Cardiac septum (tissue), 1 donor: ENCODE measurements around the gene HMX2. TPM values are rescaled to one million over a fixed set of nuclear protein-coding genes. Genes with fewer than 3 reads are reported as not detected.

ENCODE experiments used
- DNase-seq: peaks from one replicate; pipeline ENCODE4 v3.0.0-alpha.2; 2020; ENCODE audit warnings: low spot score
- intact Hi-C: fragments of 100-400 bp; cut with DNase I; formaldehyde crosslinking; loops from one replicate; pipeline ENCODE4 v1.14.0; 2022
- long read RNA-seq: library from polyadenylated mRNA; unstranded; transcript quantifications from one replicate; pipeline ENCODE4 v2.0.0, GENCODE V29; 2021
- total RNA-seq: library from RNA; stranded (reverse); fragmentation: NEBNext Ultra II Directional; extraction: Animal tissue kit (Norgen Biotek cat#: 25700); gene quantifications from one replicate; pipeline ENCODE4 v1.2.1, GENCODE V29; 2021
- donor health status: DM: no; HTN: no; CAD: no.

The HMX2 gene, protein sequence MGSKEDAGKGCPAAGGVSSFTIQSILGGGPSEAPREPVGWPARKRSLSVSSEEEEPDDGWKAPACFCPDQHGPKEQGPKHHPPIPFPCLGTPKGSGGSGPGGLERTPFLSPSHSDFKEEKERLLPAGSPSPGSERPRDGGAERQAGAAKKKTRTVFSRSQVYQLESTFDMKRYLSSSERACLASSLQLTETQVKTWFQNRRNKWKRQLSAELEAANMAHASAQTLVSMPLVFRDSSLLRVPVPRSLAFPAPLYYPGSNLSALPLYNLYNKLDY
- not detected for total RNA-seq
- long read RNA-seq: 0 reads

DNA sequence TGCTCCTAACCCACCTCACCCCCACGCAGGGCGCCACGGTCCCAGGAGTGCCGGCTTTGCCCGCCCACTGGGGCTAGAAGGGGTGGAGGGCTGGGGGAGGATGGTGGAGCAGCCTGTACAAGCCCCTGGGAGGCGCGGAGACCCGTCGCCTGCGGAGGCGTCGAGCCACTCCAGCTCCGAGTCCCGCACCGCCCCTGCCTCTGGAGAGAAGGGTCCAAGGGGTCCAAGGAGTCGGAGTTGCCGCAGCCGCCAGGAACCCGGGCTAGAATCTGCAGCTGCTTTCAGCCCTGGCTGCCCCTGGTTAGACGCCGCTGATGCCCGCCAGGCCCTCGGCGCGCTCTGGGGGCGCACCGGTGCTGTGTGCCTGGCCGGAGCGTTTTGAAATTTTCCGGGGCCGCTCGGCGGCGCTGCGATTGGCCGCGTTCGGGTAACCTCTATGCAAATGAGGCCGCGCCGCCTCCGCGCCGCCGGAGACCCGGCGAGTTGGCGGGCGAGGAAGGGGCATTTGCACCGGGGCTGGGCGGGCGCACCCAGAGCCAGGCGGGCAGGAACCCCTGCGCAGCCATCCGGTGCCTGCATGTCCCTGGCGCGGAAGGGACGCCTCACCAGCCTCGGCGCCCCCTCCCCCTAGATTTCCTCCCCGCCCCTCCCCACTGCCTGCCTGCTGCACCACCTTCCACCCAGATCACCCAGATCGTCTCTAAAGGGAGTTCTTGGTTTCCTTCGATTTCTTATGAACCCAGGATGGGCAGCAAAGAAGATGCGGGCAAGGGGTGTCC, at the start of gene HMX2:
TSS of gene HMX2 (plus strand) at position 502 of the 779 bp plus-strand sequence. CDS start at position 745, 243 bp downstream.
- DNase-seq: no peak
- intact Hi-C loops: no loop called here

DNA sequence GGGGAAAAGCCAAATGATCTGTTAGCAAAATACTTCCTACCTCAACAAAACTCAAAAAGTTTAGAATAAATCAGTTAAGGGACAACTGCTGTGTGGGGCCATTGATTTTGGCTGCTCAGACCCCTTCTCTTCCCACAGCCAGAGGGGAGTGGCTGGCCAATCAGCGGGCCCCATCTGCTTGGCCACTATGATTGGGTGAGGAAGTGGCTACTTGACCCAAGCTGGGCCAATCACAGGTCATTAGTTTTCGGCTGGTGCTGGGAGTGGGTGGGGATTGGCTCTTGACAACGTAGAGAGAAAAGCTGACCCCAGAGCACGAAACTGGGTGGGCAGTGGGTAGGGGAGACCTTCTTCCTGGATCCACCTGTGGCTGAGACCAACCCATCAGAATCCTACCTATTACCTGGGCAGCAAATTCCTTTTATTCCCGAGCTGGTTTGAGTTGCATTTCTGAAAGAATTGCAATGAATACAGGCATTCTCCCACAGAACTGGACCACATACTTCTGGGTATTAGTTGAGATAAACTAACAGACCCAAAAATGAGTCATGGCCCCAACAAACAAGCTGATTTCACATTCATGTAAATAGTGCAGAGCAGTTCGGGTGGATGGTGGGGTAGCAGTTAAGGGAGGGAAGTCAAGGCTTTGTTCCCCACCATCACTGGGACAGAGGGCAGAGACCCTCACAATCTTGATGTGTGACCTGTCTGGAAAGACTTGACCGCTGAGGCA, 47.7 kb upstream of the HMX2 start:
- intact Hi-C loops: no loop called here
- DNase-seq: no peak

DNA sequence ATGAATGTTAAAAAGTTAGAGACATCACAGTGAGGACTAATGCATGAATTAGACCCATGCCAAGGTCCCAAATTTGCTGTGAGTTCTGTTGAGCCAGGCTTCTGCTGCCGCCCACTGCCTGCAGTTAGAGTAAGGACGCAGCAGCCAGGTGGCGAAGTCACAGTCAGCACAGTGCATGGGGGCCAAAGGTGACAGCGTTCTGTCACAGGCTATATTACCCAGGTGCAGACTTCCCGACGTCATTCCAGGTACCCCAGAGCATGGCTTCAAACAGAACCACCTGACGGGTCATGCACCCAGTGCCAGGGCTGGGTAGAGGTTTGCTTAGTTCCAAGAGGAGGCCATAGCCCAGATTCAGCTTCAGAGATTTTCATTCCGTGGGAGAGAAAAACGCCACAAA, 46.1 kb upstream of the HMX2 start:
- intact Hi-C loops: no loop called here
- DNase-seq: no peak

DNA sequence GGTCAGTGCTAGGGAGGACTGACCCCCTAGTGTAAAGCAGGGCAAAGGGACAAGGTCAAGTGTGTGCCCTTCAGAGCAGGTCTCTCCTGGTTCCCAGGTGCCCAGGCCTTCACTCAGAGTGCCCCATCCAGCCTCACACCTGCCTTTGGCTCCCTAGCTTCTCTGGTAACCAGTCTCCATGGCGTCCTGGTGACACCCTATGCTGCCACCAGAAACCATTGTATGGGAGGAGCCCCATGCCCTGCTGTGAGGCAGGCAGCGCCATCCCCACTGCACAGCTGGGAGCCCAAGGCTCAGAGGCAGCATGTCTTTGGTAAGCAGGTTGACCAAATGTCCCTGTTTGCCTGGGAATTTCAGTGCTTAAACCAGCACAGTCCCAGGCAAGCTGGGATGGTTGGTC, 45.3 kb upstream of the HMX2 start:
- intact Hi-C loops: no loop called here
- no peak for DNase-seq

DNA sequence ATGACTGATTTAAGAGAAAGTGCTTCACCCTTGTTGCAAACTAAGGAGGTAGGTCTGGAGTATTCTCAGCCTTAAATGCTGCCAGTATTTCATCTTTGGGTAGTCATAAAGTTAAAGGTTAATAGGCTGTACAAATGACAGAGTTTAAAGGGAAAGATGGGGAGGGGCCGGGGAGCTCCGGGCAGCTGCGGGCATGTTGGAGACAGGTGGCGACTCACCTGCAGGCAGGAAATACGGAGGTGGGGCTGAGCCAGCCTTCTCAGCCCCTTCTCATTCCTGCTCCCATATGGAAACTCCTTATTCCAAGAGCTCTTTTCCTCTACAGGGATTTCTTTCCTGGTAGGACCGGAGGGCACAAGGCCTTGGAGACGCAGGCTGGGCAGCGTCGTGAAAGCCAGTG, 44.0 kb upstream of the HMX2 start:
- intact Hi-C loops: no loop called here
- DNase-seq: no peak

DNA sequence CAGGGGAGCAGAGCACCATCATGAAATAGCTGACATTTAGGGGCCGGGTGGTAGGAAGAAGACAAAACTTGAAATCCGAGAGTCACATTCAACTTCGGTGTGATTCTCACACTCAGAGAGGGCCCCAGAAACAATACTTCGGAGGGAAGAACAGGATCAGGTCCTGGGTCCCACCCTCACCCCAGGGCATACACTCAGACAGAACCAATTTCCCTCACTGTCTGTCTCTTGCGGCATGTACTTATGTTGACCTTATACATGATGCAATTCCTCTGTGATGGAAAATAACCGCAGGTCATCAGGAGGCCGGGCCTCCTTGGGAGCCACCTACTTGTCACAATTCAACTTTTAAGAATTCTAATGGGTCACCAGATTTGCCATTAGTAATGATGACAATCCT, 38.5 kb upstream of the HMX2 start:
- DNase-seq: no peak
- intact Hi-C loops: no loop called here

DNA sequence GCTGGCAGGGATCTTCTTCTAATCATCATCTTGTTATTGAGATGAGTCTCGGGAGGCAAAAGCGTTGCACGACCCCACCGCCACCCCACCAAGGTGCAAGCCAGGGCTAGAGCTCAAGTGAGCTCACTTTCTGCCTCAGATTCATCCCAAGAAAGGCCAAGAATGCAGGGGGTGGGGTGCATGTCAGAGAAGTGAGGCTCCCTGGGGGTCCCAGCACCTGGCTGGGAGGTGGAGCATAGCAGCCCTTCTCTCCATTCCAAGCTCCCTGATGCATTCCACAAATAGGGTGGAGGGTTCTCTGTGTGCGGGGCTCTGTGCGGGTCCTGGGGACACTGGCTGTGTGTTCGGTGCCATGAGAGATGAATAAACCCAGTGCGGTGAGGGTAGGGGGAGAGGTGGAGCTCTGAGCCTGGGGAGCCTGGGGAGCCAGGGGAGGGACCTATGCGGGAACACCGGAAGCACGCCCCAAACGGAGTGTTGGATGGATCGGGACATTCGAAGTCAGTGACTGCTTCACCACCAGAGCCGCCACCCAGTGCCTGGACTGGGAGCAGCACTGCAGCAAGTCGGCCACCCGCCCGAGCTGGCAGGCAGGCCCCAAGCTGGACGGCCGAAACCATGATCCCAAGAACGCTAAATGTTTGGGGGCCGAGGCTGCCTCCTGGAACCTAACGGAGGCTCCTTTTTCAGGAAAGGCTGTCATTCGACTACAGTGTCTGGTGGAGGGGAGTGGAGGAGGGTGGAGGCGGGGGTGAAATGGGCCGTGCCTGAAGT, 30.1 kb upstream of the HMX2 start:
- no peak for DNase-seq
- intact Hi-C loops: no loop called here

DNA sequence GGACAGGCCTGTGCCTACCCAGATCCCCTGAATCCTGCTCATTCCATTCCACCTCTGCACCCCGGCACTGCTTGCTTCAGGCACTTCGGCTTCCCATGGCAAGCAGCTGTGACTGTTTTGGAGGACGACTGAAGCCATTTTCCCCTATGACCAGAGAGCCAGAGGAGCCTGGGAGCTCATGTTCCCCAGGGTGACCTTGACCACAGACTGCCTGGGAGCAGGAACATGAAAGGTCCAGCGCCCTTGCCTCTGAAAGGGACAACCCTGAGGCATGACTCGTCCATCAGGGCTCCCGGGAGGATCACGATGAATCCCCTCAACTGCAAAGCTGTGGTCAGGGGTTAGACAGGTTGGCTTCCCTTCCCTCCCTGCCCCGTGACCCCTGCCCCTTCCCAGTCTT, 28.9 kb upstream of the HMX2 start:
- DNase-seq: no peak
- intact Hi-C loops: no loop called here

DNA sequence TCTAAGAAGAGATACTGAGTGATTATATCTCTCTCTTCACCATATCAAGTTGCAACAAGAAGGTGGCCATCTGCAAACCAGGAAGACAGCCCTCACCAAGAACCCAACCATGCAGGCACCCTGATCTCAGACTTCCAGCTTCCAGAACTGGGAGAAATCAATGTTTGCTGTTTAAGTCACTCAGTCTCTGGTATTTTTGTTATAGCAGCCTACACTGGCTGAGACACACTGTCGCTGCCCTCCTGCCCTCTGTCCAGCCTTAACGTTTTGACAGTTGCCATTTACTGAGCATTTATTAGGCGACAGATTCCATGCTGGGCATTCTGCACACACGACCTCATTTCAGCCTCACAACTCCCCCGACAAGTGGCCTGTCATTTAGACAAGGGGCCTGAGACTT, 21.7 kb upstream of the HMX2 start:
- intact Hi-C loops: no loop called here

DNA sequence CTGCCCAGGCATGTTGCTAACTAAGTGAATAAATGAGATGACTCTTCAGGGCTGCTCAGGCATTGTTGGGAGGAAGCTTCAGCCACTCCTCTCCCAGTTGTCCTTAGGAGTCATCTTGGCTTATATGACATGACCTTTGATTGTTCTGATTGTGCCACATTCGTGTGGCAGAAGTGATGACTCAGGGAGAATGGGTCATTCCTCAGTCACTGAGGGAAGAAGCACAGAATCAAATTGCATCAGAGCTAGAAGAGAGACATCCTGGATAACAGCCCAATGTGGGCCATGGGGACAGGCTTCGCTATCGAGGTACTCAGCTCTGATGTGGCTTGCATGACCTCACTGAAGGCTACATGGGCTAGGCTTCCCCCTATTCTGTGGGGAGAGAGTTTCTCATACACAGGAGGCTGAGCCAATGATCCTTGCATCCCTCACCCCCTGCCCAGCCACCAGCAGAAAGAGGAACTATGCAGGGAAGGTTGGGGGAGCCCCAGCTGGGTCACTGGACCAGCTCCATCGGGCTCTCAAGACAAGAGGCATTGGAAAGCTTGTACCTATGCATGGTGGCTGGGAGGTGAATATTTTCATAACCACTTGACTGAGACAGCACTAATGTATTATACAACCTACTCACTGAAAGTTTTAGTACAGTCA, 18.2 kb upstream of the HMX2 start:
- DNase-seq: no peak
- intact Hi-C loops: no loop called here

More for the DNA sequence above, 21.7 kb upstream of the HMX2 start:
- no peak for DNase-seq

DNA sequence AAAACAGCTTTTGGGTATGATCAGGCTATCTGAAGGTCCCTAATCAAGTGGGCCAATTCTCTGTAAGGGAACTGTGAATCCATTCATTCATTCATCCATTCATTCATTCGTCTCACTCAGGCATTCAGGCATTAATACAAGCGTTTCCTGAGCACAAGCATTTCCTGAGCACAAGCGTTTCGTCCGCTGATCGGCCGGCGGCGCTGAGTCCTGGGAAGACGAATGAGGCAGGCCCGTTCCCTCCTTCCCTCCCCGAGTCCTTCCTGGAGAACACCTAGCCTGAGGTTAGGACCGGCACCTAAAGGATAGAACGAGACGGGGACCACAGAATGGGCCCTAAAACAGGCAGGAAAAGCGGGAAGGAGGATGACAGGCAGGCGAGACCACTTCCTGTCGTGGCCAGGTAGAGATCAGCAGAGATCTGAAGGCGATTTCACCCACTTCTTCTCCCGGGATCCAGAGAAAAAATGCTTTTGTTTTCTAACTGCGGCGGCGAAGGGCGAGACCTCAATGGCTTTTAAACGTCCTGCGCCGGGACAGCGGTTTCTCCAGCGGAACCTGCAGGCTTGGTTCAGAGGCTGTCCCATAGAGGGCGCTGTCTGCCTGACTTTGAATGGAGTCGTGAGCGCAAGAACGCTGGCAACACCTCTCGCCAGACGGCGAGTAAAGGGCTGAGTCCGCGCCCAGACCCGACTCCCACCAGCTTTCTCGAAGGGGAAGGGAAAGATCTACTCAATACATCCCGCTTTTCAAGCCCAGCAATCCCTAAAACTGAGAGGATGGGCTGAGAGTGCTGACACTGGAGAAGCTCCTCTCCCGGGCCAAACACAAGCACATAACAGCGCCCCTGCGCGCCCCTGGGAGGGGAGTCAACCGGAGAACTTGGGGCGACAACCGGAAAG, 15.1 kb upstream of the HMX2 start:
- intact Hi-C loops: no loop called here
- DNase-seq: peak; percentile 86

DNA sequence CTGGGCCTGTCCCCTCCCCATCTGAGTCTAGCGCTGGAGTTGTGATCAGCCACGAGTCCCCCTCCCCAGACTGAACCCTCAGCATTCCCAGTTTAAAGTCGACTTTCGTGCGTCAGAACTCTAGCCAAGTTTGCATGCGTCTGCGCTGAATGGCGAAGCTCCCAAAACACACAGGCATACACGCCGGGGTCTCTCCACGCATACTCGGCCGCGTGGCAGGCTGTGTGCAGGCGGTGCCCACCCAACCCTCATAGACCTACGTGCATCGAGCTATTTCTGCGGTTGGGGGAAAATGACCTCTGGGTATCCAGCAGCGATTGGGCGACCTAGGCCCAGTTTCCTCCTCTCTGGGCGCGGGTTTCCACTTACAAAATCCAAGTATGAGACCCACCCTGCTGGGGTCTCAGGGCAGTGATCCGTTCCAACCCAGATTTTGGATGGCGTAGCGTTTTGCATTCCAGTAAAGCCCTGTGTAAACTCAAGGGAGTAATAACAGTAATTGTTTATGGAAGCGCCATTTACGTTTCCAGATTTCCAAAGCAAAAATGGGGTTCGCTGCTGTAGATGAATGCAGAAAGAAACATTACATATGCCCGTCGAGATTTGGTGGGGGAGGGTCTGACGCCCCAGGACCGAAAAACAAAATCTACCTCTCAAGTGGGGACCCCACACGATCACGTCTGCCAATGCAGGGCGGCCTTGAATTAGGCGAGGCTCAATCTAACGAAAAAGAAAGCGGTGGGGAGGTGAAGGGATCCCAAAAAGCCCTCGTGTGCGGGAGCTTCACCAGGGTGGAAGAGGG, 14.2 kb upstream of the HMX2 start:
- DNase-seq: no peak

DNA sequence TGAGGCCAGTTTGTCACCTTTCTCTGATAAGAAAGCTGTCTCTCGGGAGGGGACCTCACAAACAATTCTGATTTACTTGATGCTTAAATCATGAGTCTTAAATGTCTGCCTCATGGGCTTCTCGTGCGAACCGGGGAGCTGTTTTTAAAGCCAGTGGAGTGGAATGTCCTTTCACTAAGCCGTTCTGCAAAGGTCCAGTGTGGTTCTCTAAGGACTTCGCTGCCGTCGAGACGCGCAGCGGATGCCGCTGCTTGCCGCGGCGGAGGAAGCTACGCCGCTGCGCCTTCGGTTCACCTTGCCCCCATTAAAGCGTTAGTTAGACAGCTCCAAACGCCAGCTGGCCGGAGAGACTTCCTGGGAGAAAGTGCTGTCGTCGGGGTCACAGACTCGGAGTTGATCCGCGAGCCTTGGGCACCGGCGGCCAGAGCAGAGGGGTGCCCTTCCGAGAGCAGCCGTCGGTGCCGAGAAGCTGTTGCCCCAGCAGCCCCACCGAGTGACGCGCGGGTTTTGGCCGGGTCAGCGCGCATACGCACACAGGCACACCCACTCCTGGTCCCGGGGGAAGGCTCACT, 13.5 kb upstream of the HMX2 start:
- intact Hi-C loops: loop anchor here (2.0 kb wide), 1 partner anchor 426 kb away; no protein-coding TSS in a partner anchor
- no peak for DNase-seq

More for the DNA sequence above, 14.2 kb upstream of the HMX2 start:
- intact Hi-C loops: loop anchor here (2.0 kb wide), 1 partner anchor 427 kb away; no protein-coding TSS in a partner anchor

DNA sequence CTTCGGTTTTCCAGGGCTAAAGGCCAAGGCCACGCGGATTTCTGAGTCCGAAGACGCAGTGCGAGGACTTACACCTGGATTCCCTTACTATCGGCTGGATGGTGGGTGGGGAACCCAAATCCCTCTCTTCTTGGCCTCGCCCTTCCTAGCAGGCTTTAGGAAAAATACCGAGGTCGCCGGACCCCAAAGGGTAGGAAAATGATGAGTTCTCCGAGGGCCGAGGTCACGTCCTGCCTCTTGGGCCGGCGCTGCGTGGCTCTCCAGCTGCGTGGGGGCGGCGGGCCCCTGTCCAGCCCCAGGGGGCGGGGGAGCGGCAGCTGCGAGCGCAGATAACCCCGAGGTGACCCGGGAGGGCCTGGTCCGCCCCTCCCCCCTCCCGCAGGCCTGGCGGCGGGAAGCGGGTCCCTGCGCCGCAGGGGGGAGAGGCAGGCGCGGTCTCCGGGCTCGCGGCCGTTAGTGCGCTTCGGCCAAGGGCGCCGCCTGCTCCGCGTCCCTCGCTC, 13.0 kb upstream of the HMX2 start:
- DNase-seq: no peak
- intact Hi-C loops: loop anchor here (2.0 kb wide), 1 partner anchor 426 kb away; no protein-coding TSS in a partner anchor

DNA sequence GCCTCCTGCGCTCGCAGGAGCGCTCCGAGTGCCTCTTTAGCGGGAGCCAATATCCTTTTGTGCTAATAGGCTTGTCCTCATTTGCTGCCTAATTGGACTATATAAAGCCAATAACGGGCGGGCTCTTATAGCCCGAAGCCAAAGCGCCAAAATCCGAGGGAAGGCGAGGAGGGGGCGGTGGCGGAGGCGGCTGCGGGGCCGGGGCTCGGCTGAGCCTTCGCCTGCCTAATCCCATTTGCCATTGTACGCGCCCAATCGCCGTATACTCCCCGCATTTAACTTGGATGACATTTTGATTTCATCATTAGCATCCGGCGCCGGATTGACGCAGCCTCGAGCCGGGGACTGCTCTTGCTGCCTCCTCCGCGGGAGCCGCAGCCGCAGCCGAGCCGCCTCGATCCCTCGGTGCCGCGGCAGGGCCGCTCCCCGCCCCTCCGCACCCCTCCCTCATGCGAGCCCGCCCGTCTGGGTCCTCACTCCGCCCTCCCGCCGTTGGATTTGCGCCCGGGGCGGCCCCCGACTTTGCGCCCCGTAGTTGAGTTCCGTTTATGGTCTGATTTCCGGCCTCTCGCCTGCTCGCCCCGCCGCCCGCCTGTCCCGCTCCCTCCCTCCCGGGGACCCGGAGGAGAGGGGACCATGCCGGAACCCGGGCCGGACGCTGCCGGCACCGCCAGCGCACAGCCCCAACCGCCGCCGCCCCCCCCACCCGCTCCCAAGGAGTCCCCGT, 12.4 kb upstream of the HMX2 start, which contains the start of gene HMX3:
TSS of gene HMX3 (plus strand) at position 556 of the 727 bp plus-strand sequence. CDS start at position 637, 81 bp downstream.
- intact Hi-C loops: loop anchor here (2.0 kb wide), 1 partner anchor 425 kb away; no protein-coding TSS in a partner anchor

More for the DNA sequence above, 12.4 kb upstream of the HMX2 start, which contains the start of gene HMX3:
- DNase-seq: no peak
